HepG2 (cell line): ENCODE results near the gene KRT73. TPM values are rescaled to one million over a fixed set of nuclear protein-coding genes. Genes with fewer than 3 reads are reported as not detected.

Experiments
- ATAC-seq: fragments of 200-7000 bp; cut with Tn5 transposase; 3 replicates; pipeline ENCODE4 v1.9.1; 2020; ENCODE audit warnings: mild to moderate bottlenecking, moderate library complexity
- BruUV-seq: library from RNA; stranded (reverse); fragments of 400-500 nt; replicated peaks from 2 replicates; lab custom pipeline; 2021; lab: Mats Ljungman, UMichigan
- CTCF ChIA-PET: fragments of 300-600 bp; formaldehyde crosslinking; extraction: SDS; loops from one replicate; lab custom pipeline; 2021; ENCODE audit warnings: low total read pairs, inconsistent platforms, low intra/inter-chr PET ratio; lab: Yijun Ruan, JAX
- POLR2A ChIA-PET: fragments of 350-600 bp; sonication (Branson Sonifier 250); formaldehyde crosslinking; loops from one replicate; lab custom pipeline; 2020; ENCODE audit warnings: antibody characterized with exemption, inconsistent platforms; lab: Yijun Ruan, JAX
- DNase-seq: peaks from one replicate; pipeline ENCODE4 v3.0.0-alpha.2; 2015; ENCODE audit warnings: low spot score
- FAIRE-seq: peaks from 3 replicates; lab custom pipeline; 2011; peaks lifted over from hg19 to GRCh38; lab: Jason Lieb, UNC
- H2AFZ ChIP-seq: one replicate; pipeline ENCODE4 v1.6.1; 2011; ENCODE audit warnings: low read length, inconsistent platforms
- H3K27ac ChIP-seq: fragments of 300-600 bp; 3 replicates; pipeline ENCODE4 v1.8.0; 2011; ENCODE audit warnings: mixed run types, mild to moderate bottlenecking, mixed read lengths, low read length, inconsistent platforms; ENCODE audit not compliant: insufficient read depth; ENCODE audit errors: extremely low read length
- H3K27me3 ChIP-seq, 2 experiments: fragments of 200-600 bp in 1 of 2; 2 replicates in 1 of 2; 3 replicates in 1 of 2; pipeline versions ENCODE4 v1.6.0 to v1.8.0; 2011; ENCODE audit warnings: low read length in 2 of 2, mild to moderate bottlenecking in 2 of 2, moderate library complexity in 2 of 2, inconsistent platforms in 1 of 2; ENCODE audit not compliant: insufficient read depth in 2 of 2, control insufficient read depth in 1 of 2
- H3K36me3 ChIP-seq, 2 experiments: fragments of 200-600 bp in 1 of 2; replicated peaks in 1 of 2; 2 replicates in 1 of 2; 3 replicates in 1 of 2; pipeline versions ENCODE4 v1.5.1 to v1.8.0; 2011; ENCODE audit warnings: low read length in 2 of 2, inconsistent platforms in 1 of 2; ENCODE audit not compliant: insufficient read depth in 2 of 2, control insufficient read depth in 1 of 2
- H3K4me1 ChIP-seq: 2 replicates; pipeline ENCODE4 v1.5.1; 2012; ENCODE audit warnings: low read length, inconsistent platforms; ENCODE audit not compliant: insufficient read depth
- H3K4me2 ChIP-seq: 2 replicates; pipeline ENCODE4 v1.6.0; 2011; ENCODE audit warnings: low read depth, low read length, inconsistent platforms
- H3K4me3 ChIP-seq, 3 experiments: fragments of 200-600 bp in 1 of 3; sonication (generic), shearing (Covaris generic) in 1 of 3; replicated peaks in 1 of 3; 2 replicates each; pipeline ENCODE4 v1.5.1; 2011 to 2016; ENCODE audit warnings: low read length in 3 of 3, inconsistent platforms in 2 of 3, low read depth in 2 of 3, mild to moderate bottlenecking in 2 of 3, control low read depth in 1 of 3, mixed read lengths in 1 of 3; ENCODE audit not compliant: insufficient read depth in 1 of 3
- H3K79me2 ChIP-seq: one replicate; pipeline ENCODE4 v1.6.1; 2011; ENCODE audit warnings: low read length, inconsistent platforms; ENCODE audit not compliant: insufficient read depth
- H3K9ac ChIP-seq: 2 replicates; pipeline ENCODE4 v1.6.0; 2011; ENCODE audit warnings: mild to moderate bottlenecking, low read depth, low read length, inconsistent platforms; ENCODE audit not compliant: insufficient read depth
- H3K9me3 ChIP-seq: 2 replicates; pipeline ENCODE4 v1.5.1; 2012; ENCODE audit warnings: mild to moderate bottlenecking, low read length
- H4K20me1 ChIP-seq: 2 replicates; pipeline ENCODE4 v1.6.0; 2011; ENCODE audit warnings: inconsistent platforms, mild to moderate bottlenecking, low read length, moderate library complexity; ENCODE audit not compliant: insufficient read depth
- CBFB ChIP-seq: sonication (generic); formaldehyde crosslinking; IDR thresholded peaks from 2 replicates; pipeline ENCODE4 v1.4.0; 2020; ENCODE audit warnings: missing genetic modification reagents
- FOXC1 ChIP-seq: sonication (generic); formaldehyde crosslinking; IDR thresholded peaks from 2 replicates; pipeline ENCODE4 v1.8.0; 2022; ENCODE audit warnings: mild to moderate bottlenecking, missing genetic modification reagents, borderline replicate concordance
- PBX3 ChIP-seq: sonication (generic); formaldehyde crosslinking; IDR thresholded peaks from 2 replicates; pipeline ENCODE4 v1.8.1; 2023; ENCODE audit warnings: missing genetic modification reagents, inconsistent platforms, borderline replicate concordance
- SKI ChIP-seq: fragments of 450-650 bp; IDR thresholded peaks from one replicate; pipeline ENCODE4 v1.6.1; 2018; ENCODE audit warnings: mild to moderate bottlenecking; ENCODE audit not compliant: partially characterized antibody
- ZBTB40 ChIP-seq, 2 experiments: fragments of 450-650 bp in 1 of 2; sonication (generic) in 1 of 2; formaldehyde crosslinking in 1 of 2; IDR thresholded peaks; 2 replicates each; pipeline versions ENCODE4 v1.6.1 to v1.8.0; 2016 to 2022; ENCODE audit warnings: antibody characterized with exemption in 1 of 2, mild to moderate bottlenecking in 1 of 2, missing genetic modification reagents in 1 of 2
- ZNF784 ChIP-seq: sonication (generic); formaldehyde crosslinking; IDR thresholded peaks from 2 replicates; pipeline ENCODE4 v1.5.1; 2020; ENCODE audit warnings: missing genetic modification reagents, mild to moderate bottlenecking, borderline replicate concordance
- ZSCAN25 ChIP-seq: sonication (generic); formaldehyde crosslinking; IDR thresholded peaks from 2 replicates; pipeline ENCODE4 v1.8.0; 2022; ENCODE audit warnings: mild to moderate bottlenecking, missing genetic modification reagents
- WGBS: methylation state at CpG from one replicate; pipeline ENCODE4 v1.1.6; 2017; ENCODE audit warnings: low lambda C conversion rate; 5-methylcytosine and 5-hydroxymethylcytosine counted together
- in situ Hi-C: cut with HindIII; loops from 2 replicates; pipeline ENCODE4 v1.10.0; 2017; ENCODE audit warnings: low pct_unique_long_range_greater_than_20kb; ENCODE audit not compliant: extremely low pct_ligation_motif_present
- intact Hi-C: fragments of 100-400 bp; cut with micrococcal nuclease; formaldehyde crosslinking; loops from one replicate; pipeline ENCODE4 v1.10.0; 2022; ENCODE audit not compliant: unreplicated experiment
- polyA plus RNA-seq, 8 experiments: library from polyadenylated mRNA; depleted of rRNA in 3 of 8; stranded (reverse) in 7 of 8; unstranded in 1 of 8; fragments of >200 nt; fragmentation: Illumina TruSeq in 4 of 8; extraction: Trizol in 4 of 8; gene quantifications; 2 replicates each; pipeline versions ENCODE4 v1.2.1 to v1.2.3, GENCODE V29; 2011 to 2016; ENCODE audit warnings: low read depth in 4 of 8, missing spikeins in 1 of 8, mixed read lengths in 1 of 8; ENCODE audit not compliant: insufficient read depth in 1 of 8
- total RNA-seq, 5 experiments: library from RNA; depleted of rRNA; stranded (reverse); fragments of >200 nt; fragmentation: Illumina TruSeq; extraction: Trizol; gene quantifications; 2 replicates each; pipeline ENCODE4 v1.2.3, GENCODE V29; 2016; ENCODE audit warnings: low read depth in 1 of 5

Gene KRT73
- total and polyA plus RNA-seq, 2 of the 13 experiments (the other 11 are each of a cell fraction or from before 2014, with no cell fraction given), result not detected

- POLR2A ChIA-PET, result no interaction called here
- Histone ChIP-seq H3K9me3 (no peaks in the 10 kb centered on the region), H4K20me1 (no peaks in the 10 kb centered on the region), H3K79me2 (no peaks in the 10 kb centered on the region), H3K4me1 (no peaks in the 10 kb centered on the region), H3K27me3 (peaks cover 6 to 50% of the 10 kb centered on the region in 2 experiments; a peak in 3 of 5 replicates), H3K4me3 (no peak overlapping the region), H3K36me3 (no peaks in the 10 kb centered on the region), H3K27ac (no peak overlapping the region), H3K9ac (no peak overlapping the region), H2AFZ (no peak overlapping the region), H3K4me2 (no peak overlapping the region)
- no peak for DNase-seq
- WGBS, result 3% methylated on average over 10 of the region's 10 CpGs
- no peak for FAIRE-seq
- BruUV-seq, result no TSS peak
- intact Hi-C loops (no loop called here), in situ Hi-C loops (no loop called here)
- CTCF ChIA-PET, result no interaction called here
- no peak for ATAC-seq
- TF ChIP-seq PBX3 (no peak), ZBTB40 (IDR thresholded peaks at IDR 0.05) (no peak), ZBTB40 (CRISPR knock-in tag; IDR thresholded peaks at IDR 0.05) (no peak), ZSCAN25 (CRISPR knock-in tag) (no peak), CBFB (CRISPR knock-in tag) (no peak), SKI (no peak), FOXC1 (no peak), ZNF784 (no peak)
These were observed 1.5 kb downstream of the KRT73 start for GRCh38 chr12:52616680-52617402.
